HG03103 (cell line): ENCODE results near the gene KCNN4.
"Not testable (repeated sequence)": the region's sequence is repeated elsewhere in the genome, so short reads cannot be mapped to it uniquely, and the experiment has no call there.

ENCODE experiments used
- ATAC-seq: cut with Tn5 transposase; IDR thresholded peaks from one replicate; pipeline ENCODE4 v1.9.1; 2021; ENCODE audit warnings: low read depth; ENCODE audit not compliant: unreplicated experiment

The KCNN4 gene

DNA sequence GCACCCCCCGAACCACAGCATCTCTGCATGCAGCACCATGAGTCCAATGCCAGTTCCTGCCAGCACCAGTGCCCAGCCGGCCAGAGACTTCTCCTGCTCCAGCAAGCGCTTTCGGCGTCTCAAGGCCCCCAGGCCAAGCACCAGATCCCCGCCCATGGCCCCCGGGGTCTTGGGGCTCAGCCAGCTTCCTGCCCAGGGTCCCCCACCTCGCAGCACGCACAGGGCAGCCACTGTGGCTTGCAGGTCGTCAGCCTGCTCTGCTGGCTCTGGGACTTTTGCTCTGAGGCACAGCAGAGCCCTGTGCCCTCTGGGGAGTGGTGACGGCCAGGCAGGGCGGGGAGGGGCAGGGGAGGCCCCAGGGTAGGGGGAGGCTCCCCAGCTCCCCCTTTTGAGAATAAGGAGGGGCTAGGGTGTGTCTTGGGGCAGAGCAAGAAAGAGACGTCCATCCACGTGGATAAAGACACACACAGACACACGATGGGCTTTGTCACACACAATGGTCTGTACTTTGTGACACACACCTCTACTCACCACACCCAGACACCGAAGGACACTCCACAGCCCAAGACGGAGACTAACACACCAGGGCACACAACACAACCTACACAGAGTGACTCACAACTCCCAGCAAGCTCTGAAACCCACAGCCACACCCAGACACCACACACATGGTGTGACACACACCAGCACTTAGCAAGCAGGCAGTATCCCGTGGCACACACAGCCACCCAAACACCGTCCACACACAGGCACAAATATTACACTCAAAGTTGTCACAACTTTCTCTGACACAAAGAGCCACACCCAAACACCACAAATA, at the start of gene KCNN4:
TSS of gene KCNN4 (minus strand) at position 268 of the 820 bp plus-strand sequence. CDS start at position 156, 112 bp downstream.
- ATAC-seq = peak; percentile 41

DNA sequence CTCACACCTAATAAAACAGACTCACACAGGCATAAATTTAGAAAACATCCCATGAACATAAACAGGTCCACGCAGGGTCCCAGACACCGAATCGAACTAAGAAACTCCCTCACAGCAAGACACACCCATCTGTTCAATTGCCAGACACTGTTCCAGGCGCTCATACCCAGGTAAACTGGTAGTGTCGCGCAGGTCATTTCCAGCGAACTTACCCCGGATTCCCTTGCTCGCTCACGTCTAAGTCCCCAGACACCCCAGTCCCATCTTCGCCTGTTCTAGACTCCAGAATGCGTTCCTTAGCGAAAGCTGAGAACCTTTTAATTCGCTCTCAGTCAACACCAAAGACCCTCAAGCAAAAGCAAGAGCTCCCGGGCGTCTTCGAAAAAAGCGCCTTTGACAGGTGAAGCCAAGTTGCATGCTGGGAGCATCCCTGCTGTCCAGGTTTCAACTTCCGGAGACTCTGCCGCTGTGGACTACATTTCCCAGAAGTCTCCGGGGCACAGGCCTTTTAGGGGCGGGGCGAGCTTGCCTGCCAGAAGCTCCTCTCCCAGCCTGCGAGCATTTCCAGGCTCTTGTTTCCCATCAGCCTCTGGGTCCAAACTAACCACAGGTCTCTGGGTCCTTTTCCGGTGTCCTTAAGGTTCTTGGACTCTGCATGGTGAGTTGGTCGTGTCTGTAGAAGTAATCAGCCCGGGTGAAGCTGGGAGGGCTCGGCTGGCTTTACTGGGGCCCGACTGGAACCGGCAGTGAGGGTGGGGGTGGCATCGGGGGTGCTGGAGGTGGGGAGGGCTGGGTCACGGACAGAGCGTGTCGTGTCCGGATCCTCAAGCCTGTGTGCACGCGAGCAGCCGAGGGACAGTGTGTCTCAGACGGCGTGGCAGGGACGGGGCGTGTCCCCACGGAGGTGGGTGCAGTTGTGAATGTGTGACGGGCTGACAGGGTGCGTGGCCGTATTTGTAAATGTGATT, 46.3 kb upstream of the KCNN4 start, which contains the start of gene ZNF283:
TSS of gene ZNF283 (plus strand) at position 535 of the 968 bp plus-strand sequence. CDS start 6,184 bp downstream, outside the sequence.
- no peak for ATAC-seq

GRCh38 chr19:43824572-43824971, 43.8 kb upstream of the KCNN4 start:
- not testable (repeated sequence) for ATAC-seq

- ATAC-seq = not testable (repeated sequence)
Measured at GRCh38 chr19:43823856-43824255, 43.1 kb upstream of the KCNN4 start.

- ATAC-seq = no peak
Measured at GRCh38 chr19:43820884-43821215, 40.1 kb upstream of the KCNN4 start.

- ATAC-seq = no peak
Measured at GRCh38 chr19:43820098-43820883, 39.5 kb upstream of the KCNN4 start.

DNA sequence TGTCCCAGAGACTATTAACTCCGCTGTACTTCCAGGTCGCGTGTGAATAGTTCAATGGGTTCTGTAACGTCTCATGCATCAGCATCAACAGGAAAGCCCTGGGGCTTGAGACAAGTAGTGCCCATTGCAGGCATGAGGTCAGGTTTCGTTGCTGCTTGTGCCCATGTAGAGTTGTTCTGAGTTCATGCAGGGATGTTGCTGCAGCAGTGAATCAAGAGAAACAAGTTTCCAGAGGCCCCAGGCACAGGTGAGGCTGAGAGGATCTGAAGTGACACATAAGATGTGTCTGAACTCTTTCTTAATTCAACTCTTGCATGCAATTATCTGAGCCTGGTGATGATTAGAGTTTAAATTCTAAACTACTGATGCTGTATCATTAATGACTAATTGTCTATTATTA, 37.7 kb upstream of the KCNN4 start:
- ATAC-seq = no peak

DNA sequence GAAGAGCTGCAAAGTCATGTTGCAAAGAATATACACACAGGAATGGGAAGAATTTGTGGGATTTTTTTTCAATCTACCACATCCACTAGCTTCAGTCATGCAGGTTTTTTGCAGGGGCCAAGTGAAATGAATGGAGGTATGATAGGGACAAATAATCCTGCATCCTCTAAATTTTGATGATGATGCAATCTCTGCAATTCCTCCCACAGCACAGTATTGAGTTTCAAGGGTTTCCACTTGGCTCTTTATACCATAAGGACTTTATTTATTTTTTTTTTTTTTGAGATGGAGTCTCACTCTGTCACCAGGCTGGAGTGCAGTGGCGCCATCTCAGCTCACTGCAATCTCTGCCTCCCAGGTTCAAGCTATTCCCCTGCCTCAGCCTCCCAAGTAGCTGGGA, 36.7 kb upstream of the KCNN4 start:
- ATAC-seq = not testable (repeated sequence)

GRCh38 chr19:43814663-43815352, 34.0 kb upstream of the KCNN4 start:
- no peak for ATAC-seq

GRCh38 chr19:43812688-43813087, 31.9 kb upstream of the KCNN4 start:
- ATAC-seq = no peak

GRCh38 chr19:43812259-43812658, 31.5 kb upstream of the KCNN4 start:
- no peak for ATAC-seq

DNA sequence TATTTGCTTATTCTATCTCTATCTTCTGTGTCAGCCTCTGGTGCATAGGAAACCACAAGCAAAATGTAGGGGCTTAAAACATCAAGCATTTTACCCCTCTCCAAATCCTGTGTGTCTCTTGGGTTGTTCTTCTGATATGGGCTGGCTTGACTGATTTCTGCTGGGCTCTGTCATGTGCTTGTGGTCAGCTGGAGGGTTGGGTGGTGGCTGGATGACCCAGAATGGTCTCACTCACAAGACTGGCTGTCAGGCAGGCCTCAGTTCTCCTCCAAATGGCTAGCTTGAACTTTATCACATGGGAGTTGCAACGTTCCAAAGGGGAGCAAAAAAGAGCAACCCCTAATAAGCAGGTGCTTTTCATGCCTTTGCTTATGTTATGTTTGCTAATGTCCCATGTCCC, 31.1 kb upstream of the KCNN4 start:
- no peak for ATAC-seq

DNA sequence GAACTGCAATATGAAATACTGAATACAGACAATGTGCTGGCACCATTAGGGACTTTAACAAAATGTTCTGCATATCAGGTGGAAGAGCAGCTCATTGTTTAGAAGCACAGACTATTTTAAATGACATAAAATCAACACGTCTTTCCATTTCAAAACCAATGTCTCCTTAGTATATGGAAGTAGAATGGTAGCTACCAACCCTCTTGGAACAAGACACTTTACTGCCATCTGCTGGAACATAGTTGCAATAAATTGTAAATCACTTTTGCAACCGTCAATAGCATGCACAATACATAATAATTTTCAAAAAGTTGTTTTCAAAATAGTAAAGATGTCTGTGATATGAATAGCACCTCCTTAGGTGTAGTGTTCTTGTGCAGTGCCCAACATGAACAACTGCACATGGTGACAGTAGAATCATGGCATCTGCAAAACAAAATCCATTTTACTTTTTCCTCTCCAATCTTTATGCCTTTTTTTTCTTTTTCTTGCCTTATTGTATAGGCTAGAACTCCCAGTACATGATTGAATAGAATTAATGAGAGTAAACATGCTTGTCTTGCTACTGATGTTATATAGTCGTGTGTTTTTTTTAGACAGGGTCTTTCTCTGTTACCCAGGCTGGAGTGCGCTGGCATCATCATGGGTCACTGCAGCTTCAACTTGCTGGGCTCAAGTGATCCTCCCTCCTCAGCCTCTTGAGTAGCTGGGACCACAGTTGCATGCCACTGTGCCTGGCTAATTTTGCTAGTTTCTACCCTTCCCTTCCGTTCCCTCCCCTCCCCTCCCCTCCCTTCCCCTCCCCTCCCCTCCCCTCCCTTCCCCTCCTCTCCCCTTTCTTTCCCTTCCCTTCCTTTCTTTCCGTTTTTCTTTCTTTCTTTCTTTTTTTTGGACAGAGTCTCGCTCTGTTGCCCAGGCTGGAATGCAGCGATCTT, 29.3 kb upstream of the KCNN4 start:
- no peak for ATAC-seq

GRCh38 chr19:43807651-43808050, 26.9 kb upstream of the KCNN4 start:
- no peak for ATAC-seq

GRCh38 chr19:43806848-43807247, 26.1 kb upstream of the KCNN4 start:
- no peak for ATAC-seq

DNA sequence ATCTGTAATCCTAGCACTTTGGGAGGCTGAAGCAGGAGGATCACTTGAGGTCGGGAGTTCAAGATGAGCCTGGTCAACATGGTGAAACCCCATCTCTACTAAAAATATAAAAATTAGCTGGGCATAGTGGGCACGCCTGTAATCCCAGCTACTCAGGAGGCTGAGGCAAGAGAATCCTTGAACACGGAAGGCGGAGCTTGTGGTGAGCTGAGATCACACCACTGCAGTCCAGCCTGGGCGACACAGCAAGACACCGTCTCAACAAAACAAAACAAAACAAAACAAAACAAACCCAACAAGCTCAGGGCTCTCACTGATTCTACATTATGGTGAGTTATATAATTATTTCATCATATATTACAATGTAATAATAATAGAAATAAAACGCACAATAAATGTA, 25.6 kb upstream of the KCNN4 start:
- not testable (repeated sequence) for ATAC-seq

- ATAC-seq = no peak
Measured at GRCh38 chr19:43804432-43804831, 23.7 kb upstream of the KCNN4 start.

- ATAC-seq = no peak
Measured at GRCh38 chr19:43802216-43802951, 21.6 kb upstream of the KCNN4 start, which contains the start of gene LYPD5. Gene LYPD5, minus strand, starts transcription at chr19:43802447. Its CDS starts 67 bp downstream, at chr19:43802380.
